GM12891 (cell line): ENCODE measurements around the gene CTTNBP2NL.

Experiments
- POLR2A ChIP-seq: IDR thresholded peaks from 2 replicates; pipeline ENCODE4 v1.6.1; 2011; ENCODE audit warnings: low read depth, low read length, control low read depth
- POLR2AphosphoS5 ChIP-seq: IDR thresholded peaks from 2 replicates; pipeline ENCODE4 v1.6.1; 2011; ENCODE audit warnings: low read depth, low read length, control low read depth
- POU2F2 ChIP-seq: IDR thresholded peaks from 2 replicates; pipeline ENCODE4 v1.6.1; 2011; ENCODE audit warnings: low read depth, mild to moderate bottlenecking, control low read depth, low read length, moderate library complexity
- TAF1 ChIP-seq: IDR thresholded peaks from 2 replicates; pipeline ENCODE4 v1.6.1; 2011; ENCODE audit warnings: low read depth, low read length, control low read depth

DNA sequence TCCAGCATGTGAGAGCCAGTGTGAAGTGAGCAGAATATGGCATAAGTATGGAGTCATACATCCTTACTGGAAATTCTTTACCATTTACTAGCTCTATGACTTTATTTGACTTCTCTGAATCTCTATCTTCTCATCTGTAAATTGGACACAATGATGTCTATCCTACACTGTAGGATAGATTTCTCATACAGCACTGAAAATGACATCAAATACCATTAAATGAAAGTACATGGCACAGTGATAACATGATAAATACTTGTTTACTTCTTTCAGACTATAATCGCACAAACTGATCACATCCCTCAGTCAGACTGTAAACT is 1.3 kb upstream of the CTTNBP2NL start:
- TF ChIP-seq TAF1 (no peak), POLR2A (no peak), POLR2AphosphoS5 (no peak), POU2F2 (no peak)
